GM12874 (cell line): ENCODE results near the gene PDLIM1.
A peak's percentile ranks its signal among the peaks of the same experiment; 100 is the strongest.

Experiments used
- CTCF ChIP-seq: IDR thresholded peaks from 2 replicates; pipeline ENCODE4 v1.5.1; 2011; ENCODE audit warnings: low read depth, mild to moderate bottlenecking, control low read depth, low read length, moderate library complexity; ENCODE audit not compliant: insufficient read depth

The PDLIM1 gene

GRCh38 chr10:95291365-95292039 is 699 bp upstream of the PDLIM1 start:
- no peak for TF ChIP-seq CTCF

GRCh38 chr10:95289921-95290421 is 832 bp downstream of the PDLIM1 start:
- TF ChIP-seq CTCF = no peak

GRCh38 chr10:95289003-95289920 is 1.5 kb downstream of the PDLIM1 start:
- peak; percentile 51; the same call in 1 of the 2 replicates for TF ChIP-seq CTCF

GRCh38 chr10:95288303-95288702 is 2.5 kb downstream of the PDLIM1 start:
- no peak for TF ChIP-seq CTCF

GRCh38 chr10:95287281-95287680 is 3.5 kb downstream of the PDLIM1 start:
- TF ChIP-seq CTCF = no peak

- no peak for TF ChIP-seq CTCF
Measured at GRCh38 chr10:95286707-95287106, 4.1 kb downstream of the PDLIM1 start.

- TF ChIP-seq CTCF = no peak
Measured at GRCh38 chr10:95285556-95285955, 5.2 kb downstream of the PDLIM1 start.
